HL-60/S4 (cell line): Measurements from ENCODE around the gene TOMT.
"Not testable (repeated sequence)": the region's sequence is repeated elsewhere in the genome, so short reads cannot be mapped to it uniquely, and the experiment has no call there.

Source experiments
- in situ Hi-C: fragments of 300-500 bp; cut with MboI; formaldehyde crosslinking; loops from 2 replicates; pipeline ENCODE4 v1.14.3; 2022; ENCODE audit warnings: low sequenced_read_pairs

Gene TOMT

GRCh38 chr11:72123117-72123653, 17.5 kb downstream of the TOMT start:
- in situ Hi-C loops, result no loop called here

- in situ Hi-C loops, result no loop called here
Observed at GRCh38 chr11:72124046-72124445, 18.3 kb downstream of the TOMT start.

DNA sequence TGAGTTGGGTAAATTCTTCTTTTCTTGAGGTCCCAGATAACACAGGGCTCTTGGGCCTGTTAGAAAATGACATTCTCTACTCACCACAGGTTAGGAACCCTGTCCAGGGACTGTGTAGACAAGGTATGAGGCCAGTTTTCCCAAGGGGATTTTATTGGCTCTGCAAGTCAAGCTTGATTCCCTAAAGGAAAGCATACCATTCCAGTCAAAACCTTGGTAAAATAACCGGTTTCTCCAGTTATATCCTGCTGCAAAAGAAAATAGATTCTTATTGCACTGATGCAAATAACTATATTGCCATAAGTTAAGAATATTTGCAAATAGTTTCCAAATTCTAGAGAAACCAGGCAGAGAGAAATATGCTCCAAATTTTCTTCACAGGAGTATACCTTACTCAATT, 20.2 kb downstream of the TOMT start:
- in situ Hi-C loops, result no loop called here

GRCh38 chr11:72127923-72128322, 22.2 kb downstream of the TOMT start:
- in situ Hi-C loops, result no loop called here

- in situ Hi-C loops, result no loop called here
Observed at GRCh38 chr11:72129381-72129780, 23.7 kb downstream of the TOMT start.

DNA sequence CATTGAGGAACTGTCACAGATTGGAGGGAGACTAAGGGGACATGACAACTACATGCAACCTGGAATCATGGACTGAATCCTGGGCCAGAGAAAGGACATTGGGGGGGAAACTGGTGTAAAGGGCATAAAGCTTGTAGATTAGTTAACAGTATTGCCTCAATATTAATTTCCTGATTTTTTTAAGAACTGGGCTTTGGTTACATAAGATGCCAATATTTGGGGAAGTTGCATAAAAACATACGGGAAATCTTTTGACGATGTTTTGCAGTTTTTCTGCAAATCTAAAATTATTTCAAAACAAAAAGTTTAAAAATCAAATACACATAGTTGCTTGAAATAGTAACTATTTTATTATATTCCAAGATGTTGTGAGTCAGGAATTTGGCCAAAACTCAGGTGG, 26.9 kb downstream of the TOMT start:
- in situ Hi-C loops, result no loop called here

DNA sequence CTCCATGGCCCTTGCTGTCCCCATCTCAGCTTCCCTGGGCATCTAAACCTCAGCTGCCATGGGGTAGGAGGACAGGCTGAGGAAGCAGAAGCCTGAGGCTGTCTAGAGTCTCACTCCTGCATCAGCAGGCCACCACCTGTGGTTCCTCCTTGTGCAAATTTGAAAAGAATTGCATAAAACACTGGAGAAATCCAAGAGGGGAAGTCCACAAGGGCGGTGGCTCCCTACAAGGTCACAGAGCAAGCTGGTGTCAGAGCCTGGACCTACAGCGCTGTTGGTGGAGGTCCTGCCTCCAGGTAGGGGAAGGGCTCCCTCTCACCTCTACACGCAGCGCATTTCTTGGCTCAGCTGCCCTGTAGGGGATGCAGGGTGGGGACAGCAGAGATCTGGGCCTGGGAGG, 29.7 kb downstream of the TOMT start, which contains the start of gene FOLR3:
Gene FOLR3, plus strand, starts transcription at position 253 of the 400 bp plus-strand sequence. CDS start 228 bp downstream, outside the sequence.
- in situ Hi-C loops, result not testable (repeated sequence)

GRCh38 chr11:72135891-72136683, 30.4 kb downstream of the TOMT start:
- in situ Hi-C loops, result no loop called here

DNA sequence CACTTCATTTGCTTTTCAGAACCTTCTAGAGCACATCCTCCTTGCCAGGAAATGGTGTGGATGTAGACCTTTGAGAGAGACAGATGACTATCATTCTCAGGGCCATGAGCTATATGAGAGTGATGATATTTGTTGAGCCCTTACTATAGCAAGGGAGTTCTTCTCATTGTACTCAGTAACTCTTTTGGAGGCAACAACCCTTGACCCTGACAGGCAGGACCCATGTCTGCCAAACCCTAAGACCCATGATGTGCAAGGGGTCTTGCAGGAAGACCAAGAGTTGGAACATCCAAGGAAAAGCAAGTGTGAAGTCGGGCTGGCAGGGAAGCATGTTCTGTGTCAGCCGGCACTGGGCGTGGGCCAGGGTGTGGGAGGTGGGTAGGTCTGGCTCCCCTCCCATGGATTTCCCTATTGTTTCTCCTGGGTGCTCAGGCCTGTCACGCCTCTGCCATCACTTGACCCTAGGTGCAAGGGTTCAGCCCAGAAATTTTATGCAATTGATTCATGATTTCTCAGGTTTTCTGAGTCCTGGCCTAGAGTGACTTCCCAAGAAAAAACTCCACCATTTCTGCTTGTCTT, 31.0 kb downstream of the TOMT start:
- in situ Hi-C loops, result no loop called here

DNA sequence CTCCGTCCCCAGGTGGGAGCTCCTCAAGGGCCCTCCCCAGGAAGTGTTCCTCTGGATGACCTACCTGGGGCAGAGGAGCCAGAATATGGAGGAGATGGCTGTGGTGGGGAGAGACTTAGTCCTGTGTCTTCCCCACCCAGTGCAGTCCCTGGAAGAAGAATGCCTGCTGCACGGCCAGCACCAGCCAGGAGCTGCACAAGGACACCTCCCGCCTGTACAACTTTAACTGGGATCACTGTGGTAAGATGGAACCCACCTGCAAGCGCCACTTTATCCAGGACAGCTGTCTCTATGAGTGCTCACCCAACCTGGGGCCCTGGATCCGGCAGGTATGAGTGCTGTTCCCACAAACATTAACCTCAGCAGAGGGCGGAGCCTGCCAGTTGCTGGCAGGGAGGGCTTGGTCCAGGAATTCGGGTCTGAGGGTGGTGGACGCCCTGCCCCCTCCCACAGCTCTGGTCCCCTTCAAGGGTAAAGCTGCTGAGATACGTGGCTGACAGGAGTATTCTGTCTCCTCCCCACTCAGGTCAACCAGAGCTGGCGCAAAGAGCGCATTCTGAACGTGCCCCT, 33.2 kb downstream of the TOMT start:
- in situ Hi-C loops, result no loop called here

DNA sequence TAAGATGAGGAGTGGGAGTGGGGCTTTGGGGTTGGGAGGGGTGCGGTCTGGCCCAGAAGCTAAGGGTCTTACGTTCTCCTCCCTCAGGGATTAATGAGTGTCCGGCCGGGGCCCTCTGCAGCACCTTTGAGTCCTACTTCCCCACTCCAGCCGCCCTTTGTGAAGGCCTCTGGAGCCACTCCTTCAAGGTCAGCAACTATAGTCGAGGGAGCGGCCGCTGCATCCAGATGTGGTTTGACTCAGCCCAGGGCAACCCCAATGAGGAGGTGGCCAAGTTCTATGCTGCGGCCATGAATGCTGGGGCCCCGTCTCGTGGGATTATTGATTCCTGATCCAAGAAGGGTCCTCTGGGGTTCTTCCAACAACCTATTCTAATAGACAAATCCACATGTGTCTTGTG, 33.8 kb downstream of the TOMT start:
- in situ Hi-C loops, result no loop called here

- in situ Hi-C loops, result loop anchor here (10.0 kb wide), 1 partner anchor 106 kb away; no protein-coding TSS in a partner anchor
Observed at GRCh38 chr11:72140661-72141060, 34.9 kb downstream of the TOMT start.

GRCh38 chr11:72141066-72141465, 35.3 kb downstream of the TOMT start:
- in situ Hi-C loops, result loop anchor here (10.0 kb wide), 1 partner anchor 106 kb away; no protein-coding TSS in a partner anchor

- in situ Hi-C loops, result loop anchor here (10.0 kb wide), 1 partner anchor 107 kb away; no protein-coding TSS in a partner anchor
Observed at GRCh38 chr11:72142086-72142485, 36.4 kb downstream of the TOMT start.

- in situ Hi-C loops, result loop anchor here (10.0 kb wide), 1 partner anchor 108 kb away; no protein-coding TSS in a partner anchor
Observed at GRCh38 chr11:72142543-72142942, 36.8 kb downstream of the TOMT start.

GRCh38 chr11:72144807-72145565, 39.3 kb downstream of the TOMT start:
- in situ Hi-C loops, result loop anchor here (10.0 kb wide), 1 partner anchor 110 kb away; no protein-coding TSS in a partner anchor

DNA sequence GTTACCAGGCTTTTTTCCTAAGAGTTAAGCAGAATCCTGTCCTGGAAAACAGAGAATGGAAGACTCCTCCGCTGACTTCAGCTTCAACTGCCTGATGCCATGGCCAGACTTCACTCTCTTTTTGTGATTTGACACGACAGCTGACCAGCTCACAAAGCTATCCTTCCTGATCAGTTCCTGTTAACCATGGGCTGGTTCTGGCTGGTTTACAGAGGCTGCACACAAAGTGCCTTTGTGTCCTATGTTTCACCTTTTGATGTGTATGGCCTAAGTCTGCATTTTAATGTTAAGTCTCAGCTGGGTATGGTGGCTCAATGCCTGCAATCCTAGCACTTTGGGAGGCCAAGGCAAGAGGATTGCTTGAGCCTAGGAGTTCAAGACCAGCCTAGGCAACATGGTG, 40.9 kb downstream of the TOMT start:
- in situ Hi-C loops, result loop anchor here (10.0 kb wide), 1 partner anchor 112 kb away; no protein-coding TSS in a partner anchor

- in situ Hi-C loops, result loop anchor here (25.0 kb wide), 1 partner anchor 339 kb away; no protein-coding TSS in a partner anchor
Observed at GRCh38 chr11:72150882-72151281, 45.2 kb downstream of the TOMT start.

- in situ Hi-C loops, result loop anchor here (25.0 kb wide), 1 partner anchor 342 kb away; no protein-coding TSS in a partner anchor
Observed at GRCh38 chr11:72153874-72154273, 48.1 kb downstream of the TOMT start.

DNA sequence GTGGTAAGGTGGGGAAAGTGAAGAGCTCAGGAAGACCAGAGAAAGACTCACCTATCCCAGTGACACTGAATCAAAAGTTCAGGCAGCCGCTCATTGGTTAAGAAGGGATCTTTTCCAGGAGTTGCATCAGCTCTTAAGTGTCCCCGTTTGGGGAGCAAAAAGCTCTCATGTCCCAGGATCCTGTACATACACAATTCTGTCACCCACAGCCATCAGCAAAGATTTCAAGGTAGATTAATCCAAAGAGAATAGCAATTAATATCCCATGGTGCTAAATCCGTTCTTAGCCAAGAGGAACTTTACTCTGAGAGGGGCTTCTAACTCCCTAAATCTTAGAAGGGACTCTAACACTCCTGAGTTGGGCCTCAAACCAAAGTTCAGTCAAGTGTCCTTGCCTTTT, 49.1 kb downstream of the TOMT start:
- in situ Hi-C loops, result loop anchor here (25.0 kb wide), 1 partner anchor 343 kb away; no protein-coding TSS in a partner anchor
